ENCODE measurements around the gene RRBP1. TPM values are rescaled to one million over a fixed set of nuclear protein-coding genes. Genes with fewer than 3 reads are reported as not detected.

RRBP1 gene
- total RNA-seq, 1 donor from 2014 or later, result 74.5 TPM

GRCh38 chr20:17645546-17646208 is 36.4 kb downstream of the RRBP1 start:
- no peak for ATAC-seq

GRCh38 chr20:17645010-17645409 is 37.0 kb downstream of the RRBP1 start:
- no peak for ATAC-seq

- no peak for ATAC-seq
Observed at GRCh38 chr20:17644451-17644850, 37.6 kb downstream of the RRBP1 start.

GRCh38 chr20:17643531-17644188 is 38.4 kb downstream of the RRBP1 start:
- ATAC-seq, result no peak

GRCh38 chr20:17642404-17643269 is 39.4 kb downstream of the RRBP1 start:
- no peak for ATAC-seq

GRCh38 chr20:17641993-17642392 is 40.0 kb downstream of the RRBP1 start:
- ATAC-seq, result no peak

- ATAC-seq, result no peak
Observed at GRCh38 chr20:17641520-17641964, 40.5 kb downstream of the RRBP1 start.

- ATAC-seq, result no peak
Observed at GRCh38 chr20:17640875-17641378, 41.1 kb downstream of the RRBP1 start.

- no peak for ATAC-seq
Observed at GRCh38 chr20:17640146-17640874, 41.7 kb downstream of the RRBP1 start.

GRCh38 chr20:17638835-17639407 is 43.1 kb downstream of the RRBP1 start:
- ATAC-seq, result no peak

GRCh38 chr20:17637985-17638640 is 43.9 kb downstream of the RRBP1 start:
- no peak for ATAC-seq

- no peak for ATAC-seq
Observed at GRCh38 chr20:17637413-17637780, 44.6 kb downstream of the RRBP1 start.

GRCh38 chr20:17636523-17637412 is 45.3 kb downstream of the RRBP1 start:
- ATAC-seq, result no peak

- no peak for ATAC-seq
Observed at GRCh38 chr20:17635332-17636244, 46.5 kb downstream of the RRBP1 start.

- no peak for ATAC-seq
Observed at GRCh38 chr20:17634661-17635331, 47.2 kb downstream of the RRBP1 start.

- ATAC-seq, result no peak
Observed at GRCh38 chr20:17633850-17634500, 48.1 kb downstream of the RRBP1 start.

- ATAC-seq, result no peak
Observed at GRCh38 chr20:17633221-17633849, 48.7 kb downstream of the RRBP1 start.
